Medulla oblongata (tissue), 1 donor: ENCODE data around the gene RAET1L.
"Not testable (repeated sequence)": the region's sequence is repeated elsewhere in the genome, so short reads cannot be mapped to it uniquely, and the experiment has no call there.

Experiments used
- DNase-seq: peaks from one replicate; pipeline ENCODE4 v3.0.0-alpha.2; 2015; ENCODE audit errors: extremely low spot score

The RAET1L gene

GRCh38 chr6:149991472-149991795 is 33.9 kb downstream of the RAET1L start:
- DNase-seq: not testable (repeated sequence)

- DNase-seq: no peak
Measured at GRCh38 chr6:149990661-149991471, 34.5 kb downstream of the RAET1L start.

GRCh38 chr6:149990212-149990660 is 35.1 kb downstream of the RAET1L start:
- DNase-seq: no peak

GRCh38 chr6:149988550-149989346 is 36.6 kb downstream of the RAET1L start:
- no peak for DNase-seq

GRCh38 chr6:149987602-149988107 is 37.7 kb downstream of the RAET1L start:
- no peak for DNase-seq

GRCh38 chr6:149985481-149985937 is 39.8 kb downstream of the RAET1L start:
- no peak for DNase-seq

GRCh38 chr6:149984773-149985172 is 40.6 kb downstream of the RAET1L start:
- DNase-seq: no peak

GRCh38 chr6:149983145-149983544 is 42.2 kb downstream of the RAET1L start:
- DNase-seq: no peak

GRCh38 chr6:149979293-149979692 is 46.0 kb downstream of the RAET1L start:
- DNase-seq: no peak

- no peak for DNase-seq
Measured at GRCh38 chr6:149978610-149979009, 46.7 kb downstream of the RAET1L start.

GRCh38 chr6:149977221-149977620 is 48.1 kb downstream of the RAET1L start:
- DNase-seq: no peak

- DNase-seq: no peak
Measured at GRCh38 chr6:149975400-149975799, 49.9 kb downstream of the RAET1L start.

- no peak for DNase-seq
Measured at GRCh38 chr6:149974825-149975224, 50.5 kb downstream of the RAET1L start.

- not testable (repeated sequence) for DNase-seq
Measured at GRCh38 chr6:149974394-149974793, 50.9 kb downstream of the RAET1L start.

- DNase-seq: no peak
Measured at GRCh38 chr6:149969635-149970034, 55.7 kb downstream of the RAET1L start.

GRCh38 chr6:149968909-149969308 is 56.4 kb downstream of the RAET1L start:
- not testable (repeated sequence) for DNase-seq
